ENCODE measurements around the gene CC2D2A. TPM values are rescaled to one million over a fixed set of nuclear protein-coding genes. Genes with fewer than 3 reads are reported as not detected.

The CC2D2A gene
- total RNA-seq, 1 donor from 2014 or later = 19.2 TPM

DNA sequence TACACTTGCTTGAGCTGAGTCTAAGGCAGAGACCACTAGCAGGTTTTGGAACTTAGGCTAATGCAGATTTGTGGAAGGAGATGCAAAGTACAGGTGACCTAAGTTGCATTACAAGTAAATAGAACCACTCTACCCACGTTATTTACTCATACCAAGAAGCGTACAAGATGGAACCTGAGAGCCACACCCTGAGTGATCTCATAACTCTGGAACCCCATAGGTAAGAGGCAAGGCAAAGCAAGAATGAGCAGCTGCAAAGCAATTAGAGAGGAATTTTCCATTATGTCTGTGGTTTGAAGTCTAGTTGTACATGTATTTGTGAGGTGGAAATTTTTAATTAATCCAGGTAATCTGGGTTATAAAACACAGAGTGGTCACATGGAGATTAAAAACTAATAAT is 55.4 kb downstream of the CC2D2A start:
- TF ChIP-seq, protein P1, sequence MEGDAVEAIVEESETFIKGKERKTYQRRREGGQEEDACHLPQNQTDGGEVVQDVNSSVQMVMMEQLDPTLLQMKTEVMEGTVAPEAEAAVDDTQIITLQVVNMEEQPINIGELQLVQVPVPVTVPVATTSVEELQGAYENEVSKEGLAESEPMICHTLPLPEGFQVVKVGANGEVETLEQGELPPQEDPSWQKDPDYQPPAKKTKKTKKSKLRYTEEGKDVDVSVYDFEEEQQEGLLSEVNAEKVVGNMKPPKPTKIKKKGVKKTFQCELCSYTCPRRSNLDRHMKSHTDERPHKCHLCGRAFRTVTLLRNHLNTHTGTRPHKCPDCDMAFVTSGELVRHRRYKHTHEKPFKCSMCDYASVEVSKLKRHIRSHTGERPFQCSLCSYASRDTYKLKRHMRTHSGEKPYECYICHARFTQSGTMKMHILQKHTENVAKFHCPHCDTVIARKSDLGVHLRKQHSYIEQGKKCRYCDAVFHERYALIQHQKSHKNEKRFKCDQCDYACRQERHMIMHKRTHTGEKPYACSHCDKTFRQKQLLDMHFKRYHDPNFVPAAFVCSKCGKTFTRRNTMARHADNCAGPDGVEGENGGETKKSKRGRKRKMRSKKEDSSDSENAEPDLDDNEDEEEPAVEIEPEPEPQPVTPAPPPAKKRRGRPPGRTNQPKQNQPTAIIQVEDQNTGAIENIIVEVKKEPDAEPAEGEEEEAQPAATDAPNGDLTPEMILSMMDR (IDR thresholded peaks at IDR 0.05) = no peak

DNA sequence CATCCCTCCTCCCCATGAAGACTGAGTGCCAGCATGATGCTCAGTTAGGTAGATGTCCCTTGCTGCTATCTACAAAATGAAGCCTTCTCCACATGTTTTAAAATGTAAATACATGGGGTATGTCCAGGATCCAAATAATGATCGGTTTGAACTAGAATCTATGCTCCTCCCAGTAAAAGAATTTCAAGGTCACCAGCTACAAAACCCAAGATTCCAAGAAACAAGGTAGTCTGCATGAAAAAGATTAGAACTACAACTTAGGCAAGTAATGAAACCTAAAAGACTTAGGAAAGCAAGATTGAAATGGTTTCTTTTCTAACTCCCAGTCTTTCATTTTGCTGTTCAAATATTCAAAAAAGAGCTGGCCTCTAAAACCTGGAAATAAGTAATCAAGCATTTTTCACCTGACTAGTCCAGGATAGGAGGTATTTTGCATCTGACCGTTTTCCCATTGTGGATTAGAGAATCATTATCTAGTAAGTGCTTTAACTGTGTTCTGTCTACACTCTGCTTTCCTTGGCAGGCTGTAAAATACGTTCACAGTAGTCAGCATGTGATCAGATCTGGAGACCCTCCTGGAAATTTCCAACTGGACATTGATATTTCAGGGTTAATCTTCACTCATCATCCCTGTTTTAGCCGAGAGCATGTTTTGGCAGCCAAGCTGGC is 57.4 kb downstream of the CC2D2A start:
- no peaks in the 10 kb centered on the region for H3K4me1 Mint-ChIP-seq (ENCODE audit: low read depth)
- TF ChIP-seq, protein P1 (IDR thresholded peaks at IDR 0.05) = no peak
- no peaks in the 10 kb centered on the region for H3K27me3 Mint-ChIP-seq (ENCODE audit: low read depth)
- H3K27ac Mint-ChIP-seq (ENCODE audit: unreplicated experiment) = no peak overlapping the region
- no peak overlapping the region for H3K4me3 Mint-ChIP-seq (ENCODE audit: unreplicated experiment)
- peaks cover 17% of the 10 kb centered on the region for H3K36me3 Mint-ChIP-seq (ENCODE audit: low read depth)
- H3K9me3 Mint-ChIP-seq (ENCODE audit: low read depth) = no peaks in the 10 kb centered on the region
- DNase-seq (ENCODE audit: low spot score) = no peak

More for the DNA sequence above, 55.4 kb downstream of the CC2D2A start:
- Mint-ChIP-seq H3K27ac (ENCODE audit: unreplicated experiment) (no peak overlapping the region), H3K9me3 (ENCODE audit: low read depth) (no peaks in the 10 kb centered on the region), H3K36me3 (ENCODE audit: low read depth) (peaks cover 8% of the 10 kb centered on the region), H3K4me3 (ENCODE audit: unreplicated experiment) (no peak overlapping the region), H3K27me3 (ENCODE audit: low read depth) (no peaks in the 10 kb centered on the region), H3K4me1 (ENCODE audit: low read depth) (peaks cover 13% of the 10 kb centered on the region)
- no peak for DNase-seq (ENCODE audit: low spot score)

DNA sequence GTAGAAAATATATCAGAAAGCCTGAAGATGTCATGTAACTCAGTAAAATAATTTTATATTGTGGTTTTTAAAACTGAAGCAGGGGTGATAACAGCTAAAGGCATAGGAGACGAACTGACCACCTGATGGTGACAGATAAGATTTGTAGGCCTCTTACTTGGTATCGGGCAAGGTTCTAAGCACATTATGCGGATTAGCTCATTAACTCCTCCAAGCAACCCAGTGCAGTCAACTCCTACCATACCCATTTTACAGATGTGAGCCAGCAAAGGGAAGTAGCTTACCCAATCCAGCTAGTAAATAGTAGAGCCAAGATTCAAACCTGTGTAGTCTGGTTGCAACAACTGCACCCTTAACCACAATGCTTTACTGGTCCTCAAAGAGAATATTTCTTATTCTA is 62.1 kb downstream of the CC2D2A start:
- DNase-seq (ENCODE audit: low spot score) = no peak
- Mint-ChIP-seq H3K36me3 (ENCODE audit: low read depth) (peaks cover 16% of the 10 kb centered on the region), H3K27ac (ENCODE audit: unreplicated experiment) (no peak overlapping the region), H3K4me1 (ENCODE audit: low read depth) (no peaks in the 10 kb centered on the region), H3K27me3 (ENCODE audit: low read depth) (no peaks in the 10 kb centered on the region), H3K4me3 (ENCODE audit: unreplicated experiment) (no peak overlapping the region), H3K9me3 (ENCODE audit: low read depth) (no peaks in the 10 kb centered on the region)
- TF ChIP-seq, protein P1 (IDR thresholded peaks at IDR 0.05) = no peak

DNA sequence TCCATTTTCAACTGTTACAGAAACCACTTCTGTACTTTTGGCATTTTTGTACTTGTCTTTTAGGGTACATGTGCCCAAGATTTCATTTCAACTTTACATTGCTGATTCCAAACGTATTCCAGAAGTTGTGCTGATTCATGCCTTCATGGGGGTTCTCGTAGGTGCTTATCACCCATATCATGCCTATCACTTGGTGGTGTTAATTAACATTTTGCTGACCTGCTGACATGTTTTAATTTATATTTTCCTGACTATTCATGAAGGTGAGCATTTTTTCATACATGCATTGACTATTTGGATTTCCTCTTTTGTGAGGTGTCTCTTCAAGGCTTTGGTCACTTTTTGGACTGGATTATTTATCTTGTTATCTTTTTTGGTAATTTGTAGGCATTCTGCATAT is 64.1 kb downstream of the CC2D2A start:
- Mint-ChIP-seq H3K36me3 (ENCODE audit: low read depth) (peaks cover 21% of the 10 kb centered on the region), H3K9me3 (ENCODE audit: low read depth) (no peaks in the 10 kb centered on the region), H3K27me3 (ENCODE audit: low read depth) (no peaks in the 10 kb centered on the region), H3K4me3 (ENCODE audit: unreplicated experiment) (no peak overlapping the region), H3K27ac (ENCODE audit: unreplicated experiment) (no peak overlapping the region), H3K4me1 (ENCODE audit: low read depth) (no peaks in the 10 kb centered on the region)
- no peak for DNase-seq (ENCODE audit: low spot score)
- TF ChIP-seq, protein P1 (IDR thresholded peaks at IDR 0.05) = no peak

DNA sequence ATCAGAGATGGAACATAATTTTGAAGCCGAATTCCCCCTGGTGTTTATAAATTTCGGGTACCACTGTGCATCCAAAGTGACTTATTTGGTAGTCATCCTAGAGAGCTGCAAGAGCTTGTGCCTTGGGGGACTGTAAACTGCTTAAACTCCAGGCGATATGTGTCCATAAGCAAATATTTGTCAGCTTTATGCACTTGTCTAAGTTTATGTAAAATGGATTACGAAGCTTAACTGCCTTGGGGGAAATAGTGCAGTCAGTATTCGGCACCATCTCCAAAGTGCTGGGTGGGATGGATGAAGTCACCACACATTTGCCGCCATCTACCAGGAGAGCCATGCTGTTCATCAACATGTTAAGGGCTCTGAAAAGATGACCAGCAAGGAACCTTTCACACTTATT is 65.9 kb downstream of the CC2D2A start:
- Mint-ChIP-seq H3K9me3 (ENCODE audit: low read depth) (no peaks in the 10 kb centered on the region), H3K36me3 (ENCODE audit: low read depth) (peaks cover 23% of the 10 kb centered on the region), H3K4me3 (ENCODE audit: unreplicated experiment) (no peak overlapping the region), H3K27ac (ENCODE audit: unreplicated experiment) (no peak overlapping the region), H3K27me3 (ENCODE audit: low read depth) (no peaks in the 10 kb centered on the region), H3K4me1 (ENCODE audit: low read depth) (no peaks in the 10 kb centered on the region)
- TF ChIP-seq, protein P1 (IDR thresholded peaks at IDR 0.05) = no peak
- no peak for DNase-seq (ENCODE audit: low spot score)
